NB4 (cell line): Measurements from ENCODE around the gene ZBED4.

Experiments used
- DNase-seq: peaks from one replicate; pipeline ENCODE4 v3.0.0; 2010; ENCODE audit warnings: low read depth
- H3K4me3 ChIP-seq: one replicate; pipeline ENCODE4 v1.5.1; 2011; ENCODE audit warnings: mild to moderate bottlenecking, low read depth, low read length, moderate library complexity
- CTCF ChIP-seq: IDR thresholded peaks from one replicate; pipeline ENCODE4 v1.5.1; 2012; ENCODE audit warnings: low read depth, low read length
- MAX ChIP-seq: IDR thresholded peaks from 2 replicates; pipeline ENCODE4 v1.6.1; 2011; ENCODE audit warnings: low read depth, low read length
- MYC ChIP-seq: IDR thresholded peaks from 2 replicates; pipeline ENCODE4 v1.6.1; 2011; ENCODE audit warnings: low read depth, low read length
- POLR2A ChIP-seq: IDR thresholded peaks from 2 replicates; pipeline ENCODE4 v1.6.1; 2011; ENCODE audit warnings: mild to moderate bottlenecking; ENCODE audit not compliant: insufficient read length; ENCODE audit errors: extremely low read depth

Gene ZBED4

GRCh38 chr22:49872347-49872746 lies 18.7 kb downstream of the ZBED4 start:
- no peak for DNase-seq
- no peak overlapping the region for H3K4me3 ChIP-seq
- no peak for TF ChIP-seq CTCF
- no peak for TF ChIP-seq MAX
- no peak for TF ChIP-seq POLR2A
- TF ChIP-seq MYC: no peak

GRCh38 chr22:49873228-49873940 lies 19.7 kb downstream of the ZBED4 start:
- no peak for TF ChIP-seq MYC
- no peak for TF ChIP-seq CTCF
- TF ChIP-seq POLR2A: no peak
- TF ChIP-seq MAX: no peak
- no peak overlapping the region for H3K4me3 ChIP-seq
- DNase-seq: no peak

- no peak for DNase-seq
- TF ChIP-seq MAX (no peak), CTCF (no peak), POLR2A (no peak), MYC (no peak)
- H3K4me3 ChIP-seq: no peak overlapping the region
These were observed 24.0 kb downstream of the ZBED4 start for GRCh38 chr22:49877642-49878041.

GRCh38 chr22:49878206-49878605 lies 24.6 kb downstream of the ZBED4 start:
- H3K4me3 ChIP-seq: no peak overlapping the region
- TF ChIP-seq CTCF: no peak
- TF ChIP-seq MYC: no peak
- no peak for TF ChIP-seq POLR2A
- TF ChIP-seq MAX: no peak
- DNase-seq: no peak

- no peak overlapping the region for H3K4me3 ChIP-seq
- no peak for TF ChIP-seq MYC
- no peak for TF ChIP-seq CTCF
- no peak for TF ChIP-seq POLR2A
- no peak for TF ChIP-seq MAX
- no peak for DNase-seq
These were observed 26.2 kb downstream of the ZBED4 start for GRCh38 chr22:49879871-49880270.
